Measurements from ENCODE around the gene GLA.

Gene GLA

DNA sequence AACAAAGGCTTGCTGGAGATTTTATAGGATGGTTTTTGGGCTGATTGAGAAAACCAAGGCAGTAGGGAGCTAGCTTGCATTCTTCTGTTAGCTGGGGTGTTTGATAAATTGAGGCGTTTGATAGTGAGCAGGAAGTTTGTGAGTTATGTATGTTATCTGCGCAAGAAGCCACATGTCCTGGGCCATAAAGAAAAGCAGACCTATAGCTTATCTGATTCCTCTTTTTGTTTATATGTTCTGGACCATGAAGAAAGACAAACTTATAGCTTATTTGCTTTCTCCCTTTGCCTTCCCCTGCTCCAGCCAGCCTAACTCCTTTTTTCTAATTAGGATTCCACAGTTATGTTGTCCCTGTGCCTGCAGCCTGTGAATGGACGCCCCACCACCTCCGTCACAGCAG lies 9.5 kb upstream of the GLA start:
- TF ChIP-seq, protein P1, sequence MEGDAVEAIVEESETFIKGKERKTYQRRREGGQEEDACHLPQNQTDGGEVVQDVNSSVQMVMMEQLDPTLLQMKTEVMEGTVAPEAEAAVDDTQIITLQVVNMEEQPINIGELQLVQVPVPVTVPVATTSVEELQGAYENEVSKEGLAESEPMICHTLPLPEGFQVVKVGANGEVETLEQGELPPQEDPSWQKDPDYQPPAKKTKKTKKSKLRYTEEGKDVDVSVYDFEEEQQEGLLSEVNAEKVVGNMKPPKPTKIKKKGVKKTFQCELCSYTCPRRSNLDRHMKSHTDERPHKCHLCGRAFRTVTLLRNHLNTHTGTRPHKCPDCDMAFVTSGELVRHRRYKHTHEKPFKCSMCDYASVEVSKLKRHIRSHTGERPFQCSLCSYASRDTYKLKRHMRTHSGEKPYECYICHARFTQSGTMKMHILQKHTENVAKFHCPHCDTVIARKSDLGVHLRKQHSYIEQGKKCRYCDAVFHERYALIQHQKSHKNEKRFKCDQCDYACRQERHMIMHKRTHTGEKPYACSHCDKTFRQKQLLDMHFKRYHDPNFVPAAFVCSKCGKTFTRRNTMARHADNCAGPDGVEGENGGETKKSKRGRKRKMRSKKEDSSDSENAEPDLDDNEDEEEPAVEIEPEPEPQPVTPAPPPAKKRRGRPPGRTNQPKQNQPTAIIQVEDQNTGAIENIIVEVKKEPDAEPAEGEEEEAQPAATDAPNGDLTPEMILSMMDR (IDR thresholded peaks at IDR 0.05; ENCODE audit: low read depth, low read length): no peak
- Histone ChIP-seq H3K4me3 (ENCODE audit: low read depth, low read length) (no peak overlapping the region), H3K9me3 (no peaks in the 10 kb centered on the region), H3K36me3 (no peaks in the 10 kb centered on the region; the same call in 1 of the 2 replicates), H3K27me3 (no peaks in the 10 kb centered on the region), H3K4me1 (peaks cover 6% of the 10 kb centered on the region; the same call in 1 of the 2 replicates)
- no peak for DNase-seq

DNA sequence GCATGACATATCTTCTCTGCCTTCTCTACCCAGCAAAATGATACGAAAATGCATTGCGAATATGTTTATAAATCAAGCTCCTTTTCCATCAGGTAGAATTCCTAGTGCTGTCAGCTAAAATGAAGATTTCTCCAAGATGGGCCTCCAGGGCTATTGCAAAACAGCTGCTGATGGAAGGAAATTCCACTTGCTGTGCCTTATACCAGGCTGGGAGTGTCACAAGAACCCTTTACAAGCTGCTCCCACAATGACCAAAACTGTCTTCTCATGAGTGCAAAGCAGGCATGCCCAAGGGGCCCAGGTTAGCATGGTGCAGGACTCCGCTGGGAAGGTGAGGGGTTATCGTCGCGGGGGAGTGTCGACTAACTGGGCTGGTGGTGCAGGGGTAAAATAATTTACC lies 9.0 kb upstream of the GLA start:
- H3K27me3 ChIP-seq: no peaks in the 10 kb centered on the region
- H3K36me3 ChIP-seq: no peaks in the 10 kb centered on the region; the same call in 1 of the 2 replicates
- no peaks in the 10 kb centered on the region for H3K9me3 ChIP-seq
- no peak for DNase-seq
- H3K4me1 ChIP-seq: peaks cover 6% of the 10 kb centered on the region; the same call in 1 of the 2 replicates
- no peak overlapping the region for H3K4me3 ChIP-seq (ENCODE audit: low read depth, low read length)
- TF ChIP-seq, protein P1 (IDR thresholded peaks at IDR 0.05; ENCODE audit: low read depth, low read length): no peak

GRCh38 chrX:101415180-101416145 lies 7.7 kb upstream of the GLA start:
- Histone ChIP-seq H3K9me3 (no peaks in the 10 kb centered on the region), H3K36me3 (no peaks in the 10 kb centered on the region; the same call in 1 of the 2 replicates), H3K27me3 (no peaks in the 10 kb centered on the region), H3K4me1 (peaks cover 6% of the 10 kb centered on the region; the same call in 1 of the 2 replicates), H3K4me3 (ENCODE audit: low read depth, low read length) (no peak overlapping the region)
- peak; percentile 18 for DNase-seq
- TF ChIP-seq, protein P1 (IDR thresholded peaks at IDR 0.05; ENCODE audit: low read depth, low read length): peak; percentile 73

GRCh38 chrX:101411984-101412383 lies 4.3 kb upstream of the GLA start:
- TF ChIP-seq, protein P1 (IDR thresholded peaks at IDR 0.05; ENCODE audit: low read depth, low read length): no peak
- no peaks in the 10 kb centered on the region for H3K9me3 ChIP-seq
- no peak overlapping the region for H3K4me3 ChIP-seq (ENCODE audit: low read depth, low read length)
- H3K36me3 ChIP-seq: no peaks in the 10 kb centered on the region; the same call in 1 of the 2 replicates
- DNase-seq: no peak
- H3K27me3 ChIP-seq: no peaks in the 10 kb centered on the region
- H3K4me1 ChIP-seq: no peaks in the 10 kb centered on the region

DNA sequence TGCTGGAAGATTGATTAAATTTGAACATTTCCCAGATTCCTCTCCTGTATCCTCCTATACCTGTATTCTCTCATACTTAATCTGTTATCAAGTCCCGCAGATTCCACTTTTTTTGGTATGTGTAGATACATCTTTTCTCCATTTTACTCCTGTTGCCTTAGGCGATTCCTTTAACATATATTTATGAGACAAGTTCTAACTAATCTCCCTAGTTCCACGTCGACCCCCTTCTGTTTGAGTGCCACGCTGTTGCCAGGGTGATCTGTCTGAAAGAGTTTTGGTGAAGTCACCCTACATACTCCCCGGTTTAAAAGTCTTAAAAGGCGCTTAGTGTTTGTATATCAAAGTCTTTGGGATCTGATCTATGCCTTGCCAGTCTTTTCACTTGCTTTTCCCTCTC lies 2.7 kb upstream of the GLA start:
- no peaks in the 10 kb centered on the region for H3K27me3 ChIP-seq
- H3K4me1 ChIP-seq: no peaks in the 10 kb centered on the region
- peak overlapping the region; percentile 87 for H3K4me3 ChIP-seq (ENCODE audit: low read depth, low read length)
- H3K9me3 ChIP-seq: no peaks in the 10 kb centered on the region
- TF ChIP-seq, protein P1 (IDR thresholded peaks at IDR 0.05; ENCODE audit: low read depth, low read length): no peak
- DNase-seq: no peak
- H3K36me3 ChIP-seq: no peaks in the 10 kb centered on the region; the same call in 1 of the 2 replicates

- Histone ChIP-seq H3K9me3 (no peaks in the 10 kb centered on the region), H3K36me3 (no peaks in the 10 kb centered on the region), H3K4me1 (no peaks in the 10 kb centered on the region), H3K27me3 (no peaks in the 10 kb centered on the region), H3K4me3 (ENCODE audit: low read depth, low read length) (peak overlapping the region; percentile 87)
- TF ChIP-seq, protein P1 (IDR thresholded peaks at IDR 0.05; ENCODE audit: low read depth, low read length): no peak
- DNase-seq: no peak
Observed at GRCh38 chrX:101409043-101409442, 1.3 kb upstream of the GLA start.

Measured in BE2C (cell line).